K562 (cell line): ENCODE measurements around the gene TRAF3IP3. TPM values are rescaled to one million over a fixed set of nuclear protein-coding genes. Genes with fewer than 3 reads are reported as not detected.
A peak's percentile ranks its signal among the peaks of the same experiment; 100 is the strongest.

Source experiments
- DPF2 ChIP-seq: fragments of 450-650 bp; IDR thresholded peaks from 2 replicates; pipeline ENCODE4 v1.6.1; 2016
- KDM4B ChIP-seq, 2 experiments: fragments of 450-650 bp in 1 of 2; sonication (generic) in 1 of 2; IDR thresholded peaks; 2 replicates each; pipeline ENCODE4 v1.6.1; 2016 to 2017; ENCODE audit warnings: borderline replicate concordance in 2 of 2, antibody characterized with exemption in 1 of 2, low read depth in 1 of 2, mild to moderate bottlenecking in 1 of 2
- MAZ ChIP-seq, 2 experiments: fragments of 450-650 bp in 1 of 2; sonication (generic) in 1 of 2; formaldehyde crosslinking; IDR thresholded peaks in 1 of 2; conservative IDR thresholded peaks in 1 of 2; 2 replicates each; pipeline versions ENCODE4 v1.4.0 to v1.5.0; 2020; ENCODE audit warnings: mild to moderate bottlenecking in 1 of 2, missing genetic modification reagents in 1 of 2
- MTA3 ChIP-seq: fragments of 450-650 bp; formaldehyde crosslinking; IDR thresholded peaks from 2 replicates; pipeline ENCODE4 v1.6.1; 2017; ENCODE audit warnings: mild to moderate bottlenecking, borderline replicate concordance
- NFIC ChIP-seq: fragments of 450-650 bp; IDR thresholded peaks from 2 replicates; pipeline ENCODE4 v1.6.1; 2017; ENCODE audit warnings: mild to moderate bottlenecking, inconsistent platforms
- NR2C2 ChIP-seq, 2 experiments: fragments of 200-800 bp in 1 of 2; sonication (Bioruptor generic) in 1 of 2; sonication (generic) in 1 of 2; formaldehyde crosslinking in 1 of 2; IDR thresholded peaks; 2 replicates each; pipeline versions ENCODE4 v1.6.1 to v1.8.0; 2016 to 2022; ENCODE audit warnings: mild to moderate bottlenecking in 1 of 2, missing compliant biosample characterization in 1 of 2, missing genetic modification characterization in 1 of 2, missing genetic modification reagents in 1 of 2
- PHF20 ChIP-seq: fragments of 450-650 bp; IDR thresholded peaks from 2 replicates; pipeline ENCODE4 v1.6.1; 2018; ENCODE audit not compliant: partially characterized antibody
- PRMT5 ChIP-seq: sonication (generic); formaldehyde crosslinking; IDR thresholded peaks from 2 replicates; pipeline ENCODE4 v1.5.0; 2020; ENCODE audit warnings: missing genetic modification reagents
- SAFB2 ChIP-seq: fragments of 200-400 bp; formaldehyde crosslinking; IDR thresholded peaks from 2 replicates; pipeline ENCODE4 v1.6.1; 2018; ENCODE audit warnings: borderline replicate concordance, low read length, low read depth, moderate library complexity; ENCODE audit not compliant: severe bottlenecking
- SMAD4 ChIP-seq: fragments of 250-450 bp; sonication (Bioruptor Pico); conservative IDR thresholded peaks from 2 replicates; pipeline ENCODE4 v1.8.0; 2021; ENCODE audit warnings: inconsistent platforms, mild to moderate bottlenecking, moderate library complexity
- SMARCC2 ChIP-seq: fragments of 450-650 bp; IDR thresholded peaks from 2 replicates; pipeline ENCODE4 v1.6.1; 2017; ENCODE audit warnings: antibody characterized with exemption, moderate library complexity, mild to moderate bottlenecking, low read depth
- SRSF7 ChIP-seq: fragments of 200-400 bp; formaldehyde crosslinking; optimal IDR thresholded peaks from 2 replicates; pipeline ENCODE3; 2017; ENCODE audit warnings: mild to moderate bottlenecking, low read depth, low read length
- TCF7 ChIP-seq: sonication (generic); IDR thresholded peaks from 2 replicates; pipeline ENCODE4 v1.6.1; 2016; ENCODE audit warnings: antibody characterized with exemption, borderline replicate concordance
- XRCC5 ChIP-seq: fragments of 200-400 bp; formaldehyde crosslinking; IDR thresholded peaks from 2 replicates; pipeline ENCODE4 v1.6.1; 2017; ENCODE audit warnings: low read depth, mild to moderate bottlenecking, low read length
- ZKSCAN1 ChIP-seq: fragments of 150-350 bp; IDR thresholded peaks from 2 replicates; pipeline ENCODE4 v1.6.1; 2016; ENCODE audit warnings: low read depth, low read length
- ZNF431 ChIP-seq: sonication (generic); formaldehyde crosslinking; IDR thresholded peaks from 2 replicates; pipeline ENCODE4 v1.8.0; 2022; ENCODE audit warnings: mild to moderate bottlenecking, missing genetic modification reagents
- ZNF586 ChIP-seq: fragments of 450-650 bp; formaldehyde crosslinking; conservative IDR thresholded peaks from 2 replicates; pipeline ENCODE4 v1.4.0; 2020; ENCODE audit warnings: mild to moderate bottlenecking, moderate library complexity
- ZZZ3 ChIP-seq: fragments of 450-650 bp; IDR thresholded peaks from 2 replicates; pipeline ENCODE4 v1.6.1; 2016; ENCODE audit warnings: antibody characterized with exemption, mild to moderate bottlenecking, moderate library complexity
- polyA plus RNA-seq, 8 experiments: library from polyadenylated mRNA; depleted of rRNA in 4 of 8; stranded (reverse) in 5 of 8; unstranded in 3 of 8; fragments of >200 nt; fragmentation: Nextera tagmentation in 2 of 8; fragmentation: Illumina TruSeq in 1 of 8; extraction: Ambion mirVana in 2 of 8; extraction: Trizol in 1 of 8; gene quantifications; 2 replicates each; pipeline versions ENCODE4 v1.2.1 to v1.2.3, GENCODE V29; 2011 to 2014; ENCODE audit warnings: inconsistent platforms in 1 of 8, missing spikeins in 1 of 8
- total RNA-seq, 7 experiments: library from RNA; depleted of rRNA in 6 of 7; stranded (reverse); fragments of >200 nt in 6 of 7; fragmentation: Illumina TruSeq in 2 of 7; extraction: Trizol in 2 of 7; gene quantifications; 2 replicates each; pipeline versions ENCODE4 v1.2.1 to v1.2.3, GENCODE V29; 2011 to 2021; ENCODE audit warnings: low replicate concordance in 1 of 7
- TF ChIP-seq, protein P1 (sequence below): sonication (generic); formaldehyde crosslinking; IDR thresholded peaks from 2 replicates; pipeline ENCODE4 v1.8.0; 2022; ENCODE audit warnings: mild to moderate bottlenecking, low read depth, missing genetic modification reagents
- TF ChIP-seq, protein P2 (sequence below): fragments of 450-650 bp; conservative IDR thresholded peaks from 2 replicates; pipeline ENCODE4 v1.6.1; 2016; ENCODE audit warnings: missing genetic modification characterization, low read depth, mild to moderate bottlenecking, missing compliant biosample characterization, moderate library complexity
- TF ChIP-seq, protein P3 (sequence below): fragments of 250-450 bp; sonication (Bioruptor Pico); IDR thresholded peaks from 2 replicates; pipeline ENCODE4 v1.4.0; 2020
- TF ChIP-seq, protein P4 (sequence below): fragments of 450-650 bp; formaldehyde crosslinking; IDR thresholded peaks from 2 replicates; pipeline ENCODE4 v1.4.0; 2022; ENCODE audit warnings: missing genetic modification characterization

Gene TRAF3IP3
- total and polyA plus RNA-seq, 9 of the 15 experiments (the other 6 are each of a cell fraction or from before 2014, with no cell fraction given), result 0.06 to 1.1 (median 0.31) TPM

DNA sequence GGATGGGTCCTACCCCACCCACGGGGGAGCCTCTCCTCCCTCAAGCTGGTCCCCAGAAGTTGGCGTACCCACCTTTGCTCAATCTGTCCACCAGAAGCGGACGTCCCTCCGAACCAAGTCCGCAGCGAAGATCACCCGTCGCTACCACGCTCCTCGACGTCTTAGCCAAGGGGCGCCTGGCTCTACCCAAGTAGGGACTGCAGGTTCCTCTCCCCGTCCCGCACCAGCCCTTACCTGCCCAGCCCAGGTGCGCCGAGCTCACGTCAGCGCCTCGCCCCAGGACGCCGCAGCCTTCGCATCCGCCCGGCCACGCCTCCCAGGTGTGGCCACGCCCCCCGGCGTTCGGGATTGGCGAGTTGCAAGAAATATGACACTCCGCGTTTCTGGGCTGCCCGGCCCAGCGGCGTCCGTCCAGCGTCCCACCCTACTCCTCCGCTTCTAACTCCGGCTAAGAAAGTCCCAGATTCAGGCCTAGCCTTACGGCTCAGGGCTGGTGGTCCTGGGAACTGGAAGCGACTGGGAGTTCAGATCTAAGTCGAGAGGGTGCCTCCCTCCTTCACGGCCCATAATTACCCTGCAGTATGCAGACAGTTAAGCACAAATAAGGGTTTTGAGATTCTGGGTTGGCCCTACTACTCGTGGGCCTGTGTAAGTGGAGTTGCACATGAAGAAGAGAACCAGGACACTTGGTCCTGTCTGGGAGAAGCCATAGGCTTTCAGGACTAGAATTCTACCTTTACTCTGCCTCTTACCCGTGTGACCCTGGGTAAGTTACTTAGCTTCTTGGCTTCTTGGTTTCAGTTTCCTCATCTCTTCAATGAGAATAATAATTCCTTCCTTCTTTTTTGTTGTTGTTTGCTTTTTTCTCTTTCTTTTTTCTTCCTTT lies 50.3 kb downstream of the TRAF3IP3 start, which contains the start of gene IRF6 (continued):
- TF ChIP-seq, protein P1, sequence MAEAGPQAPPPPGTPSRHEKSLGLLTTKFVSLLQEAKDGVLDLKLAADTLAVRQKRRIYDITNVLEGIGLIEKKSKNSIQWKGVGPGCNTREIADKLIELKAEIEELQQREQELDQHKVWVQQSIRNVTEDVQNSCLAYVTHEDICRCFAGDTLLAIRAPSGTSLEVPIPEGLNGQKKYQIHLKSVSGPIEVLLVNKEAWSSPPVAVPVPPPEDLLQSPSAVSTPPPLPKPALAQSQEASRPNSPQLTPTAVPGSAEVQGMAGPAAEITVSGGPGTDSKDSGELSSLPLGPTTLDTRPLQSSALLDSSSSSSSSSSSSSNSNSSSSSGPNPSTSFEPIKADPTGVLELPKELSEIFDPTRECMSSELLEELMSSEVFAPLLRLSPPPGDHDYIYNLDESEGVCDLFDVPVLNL, result no peak
- TF ChIP-seq TCF7 (no peak), MTA3 (peak; percentile 72; the same call in 1 of the 2 replicates), XRCC5 (no peak), NFIC (peak; percentile 51), ZNF431 (CRISPR knock-in tag) (no peak), SMAD4 (CRISPR knock-in tag) (no peak), SMARCC2 (no peak), DPF2 (peak; percentile 60), ZZZ3 (no peak), MAZ (CRISPR knock-in tag; conservative IDR thresholded peaks at IDR 0.05 in 1 of 2, IDR thresholded peaks at IDR 0.05 in 1 of 2) (peak in 1 of 2 experiments; percentile 65; a peak in 2 of 4 replicates), PHF20 (no peak), SAFB2 (no peak), ZNF586 (CRISPR knock-in tag) (no peak), ZKSCAN1 (peak; percentile 61), NR2C2 (CRISPR knock-in tag; IDR thresholded peaks at IDR 0.05) (no peak), NR2C2 (tag; IDR thresholded peaks at IDR 0.05) (no peak), KDM4B (IDR thresholded peaks at IDR 0.05; ENCODE audit: borderline replicate concordance in 2 of 2, low read depth in 1 of 2) (no peak), PRMT5 (no peak), SRSF7 (no peak)
- TF ChIP-seq, protein P2, sequence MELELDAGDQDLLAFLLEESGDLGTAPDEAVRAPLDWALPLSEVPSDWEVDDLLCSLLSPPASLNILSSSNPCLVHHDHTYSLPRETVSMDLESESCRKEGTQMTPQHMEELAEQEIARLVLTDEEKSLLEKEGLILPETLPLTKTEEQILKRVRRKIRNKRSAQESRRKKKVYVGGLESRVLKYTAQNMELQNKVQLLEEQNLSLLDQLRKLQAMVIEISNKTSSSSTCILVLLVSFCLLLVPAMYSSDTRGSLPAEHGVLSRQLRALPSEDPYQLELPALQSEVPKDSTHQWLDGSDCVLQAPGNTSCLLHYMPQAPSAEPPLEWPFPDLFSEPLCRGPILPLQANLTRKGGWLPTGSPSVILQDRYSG (tag), result peak; percentile 62; the same call in 1 of the 2 replicates
- TF ChIP-seq, protein P3, sequence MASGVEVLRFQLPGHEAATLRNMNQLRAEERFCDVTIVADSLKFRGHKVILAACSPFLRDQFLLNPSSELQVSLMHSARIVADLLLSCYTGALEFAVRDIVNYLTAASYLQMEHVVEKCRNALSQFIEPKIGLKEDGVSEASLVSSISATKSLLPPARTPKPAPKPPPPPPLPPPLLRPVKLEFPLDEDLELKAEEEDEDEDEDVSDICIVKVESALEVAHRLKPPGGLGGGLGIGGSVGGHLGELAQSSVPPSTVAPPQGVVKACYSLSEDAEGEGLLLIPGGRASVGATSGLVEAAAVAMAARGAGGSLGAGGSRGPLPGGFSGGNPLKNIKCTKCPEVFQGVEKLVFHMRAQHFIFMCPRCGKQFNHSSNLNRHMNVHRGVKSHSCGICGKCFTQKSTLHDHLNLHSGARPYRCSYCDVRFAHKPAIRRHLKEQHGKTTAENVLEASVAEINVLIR, result no peak
- TF ChIP-seq, protein P4, sequence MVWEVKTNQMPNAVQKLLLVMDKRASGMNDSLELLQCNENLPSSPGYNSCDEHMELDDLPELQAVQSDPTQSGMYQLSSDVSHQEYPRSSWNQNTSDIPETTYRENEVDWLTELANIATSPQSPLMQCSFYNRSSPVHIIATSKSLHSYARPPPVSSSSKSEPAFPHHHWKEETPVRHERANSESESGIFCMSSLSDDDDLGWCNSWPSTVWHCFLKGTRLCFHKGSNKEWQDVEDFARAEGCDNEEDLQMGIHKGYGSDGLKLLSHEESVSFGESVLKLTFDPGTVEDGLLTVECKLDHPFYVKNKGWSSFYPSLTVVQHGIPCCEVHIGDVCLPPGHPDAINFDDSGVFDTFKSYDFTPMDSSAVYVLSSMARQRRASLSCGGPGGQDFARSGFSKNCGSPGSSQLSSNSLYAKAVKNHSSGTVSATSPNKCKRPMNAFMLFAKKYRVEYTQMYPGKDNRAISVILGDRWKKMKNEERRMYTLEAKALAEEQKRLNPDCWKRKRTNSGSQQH (CRISPR knock-in tag), result no peak
